Colonic mucosa (tissue), 4 donors: ENCODE measurements around the gene TIMM17A. TPM values are rescaled to one million over a fixed set of nuclear protein-coding genes. Genes with fewer than 3 reads are reported as not detected.

Experiments used
- DNase-seq: peaks from one replicate; pipeline ENCODE4 v3.0.0-alpha.2; 2020
- H3K27ac ChIP-seq: fragments of 200-600 bp; one replicate; pipeline ENCODE4 v1.8.0; 2021
- H3K27me3 ChIP-seq: fragments of 200-600 bp; one replicate; pipeline ENCODE4 v1.8.0; 2021
- H3K36me3 ChIP-seq: fragments of 200-600 bp; one replicate; pipeline ENCODE4 v1.8.0; 2021
- H3K4me1 ChIP-seq: fragments of 200-600 bp; one replicate; pipeline ENCODE4 v1.8.0; 2021; ENCODE audit warnings: mild to moderate bottlenecking
- H3K4me3 ChIP-seq: fragments of 200-600 bp; one replicate; pipeline ENCODE4 v1.8.0; 2021
- H3K9ac ChIP-seq, 2 donors: one replicate each; pipeline ENCODE4 v1.7.0; 2013; ENCODE audit warnings: control low read depth in 2 of 2, low read depth in 2 of 2, low read length in 2 of 2
- H3K9me3 ChIP-seq: fragments of 200-600 bp; one replicate; pipeline ENCODE4 v1.8.0; 2021
- CTCF ChIP-seq: fragments of 200-600 bp; IDR thresholded peaks from one replicate; pipeline ENCODE4 v1.8.0; 2022; ENCODE audit warnings: antibody characterized with exemption, mild to moderate bottlenecking
- intact Hi-C: fragments of 100-400 bp; cut with DNase I; formaldehyde crosslinking; loops from one replicate; pipeline ENCODE4 v1.14.1; 2022
- total RNA-seq, 2 donors: library from RNA; stranded (reverse); fragmentation: NEBNext Ultra II Directional in 1 of 2; extraction: Animal tissue kit (Norgen Biotek cat#: 25700) in 1 of 2; gene quantifications; one replicate each; pipeline ENCODE4 v1.2.1, GENCODE V29; 2021
- donor health status: healthy.
- donor health status: DM: no; HTN: no; CAD: no.
- donor health status: DM: no; HTN: no; CAD: no.

The TIMM17A gene
- total RNA-seq, 2 donors from 2014 or later = 63.4 to 84.7 TPM

GRCh38 chr1:201985355-201985754 lies 30.1 kb downstream of the TIMM17A start:
- no peaks in the 10 kb centered on the region for H3K4me1 ChIP-seq
- TF ChIP-seq CTCF = no peak

GRCh38 chr1:201988601-201989000 lies 33.3 kb downstream of the TIMM17A start:
- peak; percentile 14 for DNase-seq
- Histone ChIP-seq H3K9ac (no peak overlapping the region), H3K36me3 (peaks cover 12% of the 10 kb centered on the region), H3K4me1 (no peaks in the 10 kb centered on the region), H3K9me3 (no peaks in the 10 kb centered on the region), H3K27ac (no peak overlapping the region), H3K27me3 (no peaks in the 10 kb centered on the region), H3K4me3 (no peak overlapping the region)
- no peak for TF ChIP-seq CTCF
- intact Hi-C loops = no loop called here

More at GRCh38 chr1:201985355-201985754, 30.1 kb downstream of the TIMM17A start:
- H3K27me3 ChIP-seq = no peaks in the 10 kb centered on the region
- no peaks in the 10 kb centered on the region for H3K9me3 ChIP-seq
- H3K36me3 ChIP-seq = peaks cover 12% of the 10 kb centered on the region
- intact Hi-C loops = no loop called here
- no peak overlapping the region for H3K9ac ChIP-seq
- DNase-seq = no peak
- no peak overlapping the region for H3K4me3 ChIP-seq
- H3K27ac ChIP-seq = no peak overlapping the region

GRCh38 chr1:201989354-201990128 lies 34.2 kb downstream of the TIMM17A start:
- no peak overlapping the region for H3K9ac ChIP-seq
- no peaks in the 10 kb centered on the region for H3K4me1 ChIP-seq
- intact Hi-C loops = no loop called here
- no peak for DNase-seq
- no peaks in the 10 kb centered on the region for H3K9me3 ChIP-seq
- no peak overlapping the region for H3K4me3 ChIP-seq
- no peak overlapping the region for H3K27ac ChIP-seq
- TF ChIP-seq CTCF = no peak
- H3K27me3 ChIP-seq = no peaks in the 10 kb centered on the region
- H3K36me3 ChIP-seq = peaks cover 12% of the 10 kb centered on the region

GRCh38 chr1:201990427-201990826 lies 35.1 kb downstream of the TIMM17A start:
- Histone ChIP-seq H3K9ac (no peak overlapping the region), H3K4me1 (no peaks in the 10 kb centered on the region), H3K27me3 (no peaks in the 10 kb centered on the region), H3K4me3 (no peak overlapping the region), H3K36me3 (peaks cover 12% of the 10 kb centered on the region), H3K9me3 (no peaks in the 10 kb centered on the region), H3K27ac (no peak overlapping the region)
- intact Hi-C loops = no loop called here
- DNase-seq = peak; percentile 12
- TF ChIP-seq CTCF = no peak

- DNase-seq = no peak
- peak; percentile 58 for TF ChIP-seq CTCF
- no peaks in the 10 kb centered on the region for H3K27me3 ChIP-seq
- no peak overlapping the region for H3K9ac ChIP-seq
- H3K36me3 ChIP-seq = peaks cover 16% of the 10 kb centered on the region
- intact Hi-C loops = loop anchor here (2.0 kb wide), 1 partner anchor 119 kb away; no protein-coding TSS in a partner anchor
- no peaks in the 10 kb centered on the region for H3K4me1 ChIP-seq
- H3K4me3 ChIP-seq = no peak overlapping the region
- H3K27ac ChIP-seq = no peak overlapping the region
- H3K9me3 ChIP-seq = no peaks in the 10 kb centered on the region
These were observed 44.4 kb downstream of the TIMM17A start for GRCh38 chr1:201999625-202000238.
